ENCODE data around the gene CAPN2. TPM values are rescaled to one million over a fixed set of nuclear protein-coding genes. Genes with fewer than 3 reads are reported as not detected.

Gene CAPN2
- total RNA-seq, 1 experiment from 2014 or later = 513 TPM

DNA sequence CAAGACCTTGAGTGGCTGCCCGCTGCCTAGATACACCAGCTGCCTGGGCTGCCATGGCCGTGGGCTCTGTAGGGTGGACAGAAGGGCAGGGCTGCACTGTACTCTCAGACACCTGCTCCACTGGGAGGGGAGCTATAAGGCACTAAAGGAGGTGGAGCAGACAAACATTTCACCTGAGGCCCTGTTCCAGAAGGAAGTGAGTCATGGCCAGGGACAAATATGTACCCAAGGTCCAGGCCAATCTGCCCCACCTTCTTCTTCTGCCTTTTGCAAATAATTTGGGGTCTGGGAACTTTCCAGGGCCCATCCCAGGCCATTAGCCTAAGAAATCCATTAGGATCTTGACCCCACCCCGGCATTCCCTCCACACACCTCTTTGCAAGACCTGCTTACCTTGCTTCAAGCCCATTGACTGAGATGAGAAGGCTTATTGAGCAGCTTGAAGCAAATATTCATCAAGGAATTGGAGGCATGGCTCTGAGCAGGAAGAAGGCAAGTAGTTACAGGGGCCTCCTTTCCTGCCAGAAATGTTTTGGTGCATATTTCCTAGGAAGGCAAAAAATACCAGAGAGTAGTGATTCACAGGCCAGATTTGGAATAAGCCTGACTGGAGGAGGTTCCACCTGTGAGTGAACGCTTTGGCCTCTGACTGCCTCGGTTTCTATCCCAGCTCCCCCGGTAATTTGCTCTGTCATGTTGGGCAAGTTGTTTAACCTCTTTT, 46.6 kb upstream of the CAPN2 start, which contains the start of gene CAPN8:
Gene CAPN8, minus strand, starts transcription at position 110 of the 721 bp plus-strand sequence. Its CDS starts 55 bp downstream, at position 55.
- TF ChIP-seq, protein P1, sequence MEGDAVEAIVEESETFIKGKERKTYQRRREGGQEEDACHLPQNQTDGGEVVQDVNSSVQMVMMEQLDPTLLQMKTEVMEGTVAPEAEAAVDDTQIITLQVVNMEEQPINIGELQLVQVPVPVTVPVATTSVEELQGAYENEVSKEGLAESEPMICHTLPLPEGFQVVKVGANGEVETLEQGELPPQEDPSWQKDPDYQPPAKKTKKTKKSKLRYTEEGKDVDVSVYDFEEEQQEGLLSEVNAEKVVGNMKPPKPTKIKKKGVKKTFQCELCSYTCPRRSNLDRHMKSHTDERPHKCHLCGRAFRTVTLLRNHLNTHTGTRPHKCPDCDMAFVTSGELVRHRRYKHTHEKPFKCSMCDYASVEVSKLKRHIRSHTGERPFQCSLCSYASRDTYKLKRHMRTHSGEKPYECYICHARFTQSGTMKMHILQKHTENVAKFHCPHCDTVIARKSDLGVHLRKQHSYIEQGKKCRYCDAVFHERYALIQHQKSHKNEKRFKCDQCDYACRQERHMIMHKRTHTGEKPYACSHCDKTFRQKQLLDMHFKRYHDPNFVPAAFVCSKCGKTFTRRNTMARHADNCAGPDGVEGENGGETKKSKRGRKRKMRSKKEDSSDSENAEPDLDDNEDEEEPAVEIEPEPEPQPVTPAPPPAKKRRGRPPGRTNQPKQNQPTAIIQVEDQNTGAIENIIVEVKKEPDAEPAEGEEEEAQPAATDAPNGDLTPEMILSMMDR (IDR thresholded peaks at IDR 0.05; ENCODE audit: unreplicated experiment) = no peak
- peaks cover 6% of the 10 kb centered on the region for H3K36me3 Mint-ChIP-seq (ENCODE audit: insufficient read depth, unreplicated experiment)
- BruUV-seq (replicated peaks) = no TSS peak
- H3K27ac Mint-ChIP-seq (ENCODE audit: low read depth, unreplicated experiment) = peak within 1 kb of the TSS; percentile 75
- ChIA-PET CTCF (interaction anchor here (0.5 to 4.8 kb wide), 8 partner anchors 9 to 532 kb away, joined by 3 to 33 read pairs (median 3); no protein-coding TSS in a partner anchor), POLR2A (interaction anchor here (0.6 to 1.6 kb wide), 12 partner anchors 11 to 873 kb away, joined by 3 to 4 read pairs (median 3); no protein-coding TSS in a partner anchor)
- H3K4me1 Mint-ChIP-seq (ENCODE audit: insufficient read depth, unreplicated experiment) = peaks cover 26% of the 10 kb centered on the region
- H3K4me3 Mint-ChIP-seq (ENCODE audit: unreplicated experiment) = no peak within 1 kb of the TSS
- no peaks in the 10 kb centered on the region for H3K9me3 Mint-ChIP-seq (ENCODE audit: unreplicated experiment)
- DNase-seq (ENCODE audit: unreplicated experiment) = peak; percentile 75
- no peaks in the 10 kb centered on the region for H3K27me3 Mint-ChIP-seq (ENCODE audit: insufficient read depth, unreplicated experiment)
- intact Hi-C loops (cut with micrococcal nuclease) = no loop called here

DNA sequence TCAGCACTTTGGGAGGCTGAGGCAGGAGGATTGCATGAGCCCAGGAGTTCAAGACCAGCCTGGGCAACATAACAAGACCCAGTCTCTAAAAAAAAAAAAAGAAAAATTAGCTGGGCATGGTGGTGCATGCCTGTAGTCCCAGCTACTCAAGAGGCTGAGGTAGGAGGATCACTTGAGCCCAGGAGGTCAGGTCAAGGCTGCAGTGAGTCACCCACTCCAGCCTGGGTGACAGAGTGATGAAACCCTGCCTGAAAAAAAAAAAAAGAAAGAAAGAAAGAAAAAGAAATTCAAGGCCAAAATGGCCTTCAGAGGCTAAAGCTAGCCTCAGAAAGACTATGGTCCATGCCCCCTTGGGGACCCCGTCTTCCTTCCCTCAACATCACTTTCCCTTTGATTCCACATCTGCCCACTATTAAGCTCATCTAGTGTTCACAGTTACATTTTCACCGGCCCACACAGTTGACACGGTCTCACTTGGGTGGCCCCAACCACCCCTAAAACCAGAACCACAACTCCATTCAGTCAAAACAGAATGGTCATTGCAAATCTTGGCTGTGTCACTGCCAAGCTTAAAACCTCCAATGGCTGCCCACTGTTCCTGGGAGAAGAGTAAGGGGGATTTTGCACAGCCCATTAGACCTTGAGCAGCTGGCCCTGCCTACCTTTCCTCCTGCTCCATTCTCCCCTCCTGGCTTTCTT, 44.7 kb upstream of the CAPN2 start:
- peak; percentile 68 for DNase-seq (ENCODE audit: unreplicated experiment)
- Mint-ChIP-seq H3K4me1 (ENCODE audit: insufficient read depth, unreplicated experiment) (peaks cover 26% of the 10 kb centered on the region), H3K27me3 (ENCODE audit: insufficient read depth, unreplicated experiment) (no peaks in the 10 kb centered on the region), H3K9me3 (ENCODE audit: unreplicated experiment) (no peaks in the 10 kb centered on the region), H3K36me3 (ENCODE audit: insufficient read depth, unreplicated experiment) (peaks cover 6% of the 10 kb centered on the region), H3K27ac (ENCODE audit: low read depth, unreplicated experiment) (no peak overlapping the region), H3K4me3 (ENCODE audit: unreplicated experiment) (no peak overlapping the region)
- POLR2A ChIA-PET = interaction anchor here (0.6 to 0.7 kb wide), 2 partner anchors 13 to 39 kb away, joined by 3 to 4 read pairs; no protein-coding TSS in a partner anchor
- TF ChIP-seq, protein P1 (IDR thresholded peaks at IDR 0.05; ENCODE audit: unreplicated experiment) = no peak
- CTCF ChIA-PET = interaction anchor here (0.5 to 4.8 kb wide), 12 partner anchors 16 to 874 kb away, joined by 3 to 33 read pairs (median 4); no protein-coding TSS in a partner anchor
- intact Hi-C loops (cut with micrococcal nuclease) = no loop called here
- no TSS peak for BruUV-seq (replicated peaks)

DNA sequence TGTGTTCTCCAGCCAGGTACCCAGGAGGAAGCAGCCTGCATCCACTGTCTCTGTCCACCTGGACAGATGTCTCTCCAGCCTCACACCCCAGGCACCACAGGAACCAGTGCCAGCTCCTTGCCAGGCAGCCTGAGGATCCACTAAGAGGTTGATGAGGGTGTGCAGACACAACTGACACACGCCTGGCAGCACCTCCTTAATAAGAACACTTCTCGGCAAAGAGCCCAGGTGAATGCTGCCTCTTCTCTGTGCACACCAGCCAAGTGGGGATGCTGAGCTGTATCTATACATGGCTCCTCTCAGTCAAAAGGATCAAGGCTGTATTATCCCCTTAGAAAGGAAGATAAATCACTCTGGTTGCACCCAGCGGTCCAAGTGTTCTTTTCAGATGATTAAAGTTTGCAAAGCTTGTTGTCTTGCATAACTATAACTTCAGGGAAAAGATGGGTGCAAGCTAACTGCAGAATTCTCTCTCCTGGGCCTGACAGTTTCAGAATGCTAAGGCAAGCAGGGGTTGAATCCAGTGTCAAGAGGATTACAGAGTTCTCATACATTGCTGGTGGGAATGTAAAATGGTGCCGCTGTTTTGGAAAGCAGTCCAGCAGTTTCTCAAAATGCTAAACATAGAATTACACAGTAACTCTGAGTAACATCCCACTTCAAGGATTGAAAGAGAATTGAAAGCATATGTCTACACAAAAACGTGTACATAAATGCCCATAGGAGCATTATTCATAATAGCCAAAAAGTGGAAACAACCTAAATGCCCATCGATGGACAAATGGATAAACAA, 43.1 kb upstream of the CAPN2 start:
- no peaks in the 10 kb centered on the region for H3K27me3 Mint-ChIP-seq (ENCODE audit: insufficient read depth, unreplicated experiment)
- H3K36me3 Mint-ChIP-seq (ENCODE audit: insufficient read depth, unreplicated experiment) = no peaks in the 10 kb centered on the region
- H3K27ac Mint-ChIP-seq (ENCODE audit: low read depth, unreplicated experiment) = no peak overlapping the region
- H3K9me3 Mint-ChIP-seq (ENCODE audit: unreplicated experiment) = no peaks in the 10 kb centered on the region
- intact Hi-C loops (cut with micrococcal nuclease) = no loop called here
- H3K4me3 Mint-ChIP-seq (ENCODE audit: unreplicated experiment) = no peak overlapping the region
- peaks cover 26% of the 10 kb centered on the region for H3K4me1 Mint-ChIP-seq (ENCODE audit: insufficient read depth, unreplicated experiment)
- DNase-seq (ENCODE audit: unreplicated experiment) = no peak
- no TSS peak for BruUV-seq (replicated peaks)
- TF ChIP-seq, protein P1 (IDR thresholded peaks at IDR 0.05; ENCODE audit: unreplicated experiment) = no peak
- CTCF ChIA-PET = interaction anchor here (0.6 to 5.5 kb wide), 9 partner anchors 13 to 550 kb away, joined by 3 to 32 read pairs (median 5); no protein-coding TSS in a partner anchor
- POLR2A ChIA-PET = interaction anchor here (0.7 kb wide), 1 partner anchor 532 kb away, joined by 3 read pairs; no protein-coding TSS in a partner anchor
